Measurements from ENCODE around the gene CD74.

CD74 gene

DNA sequence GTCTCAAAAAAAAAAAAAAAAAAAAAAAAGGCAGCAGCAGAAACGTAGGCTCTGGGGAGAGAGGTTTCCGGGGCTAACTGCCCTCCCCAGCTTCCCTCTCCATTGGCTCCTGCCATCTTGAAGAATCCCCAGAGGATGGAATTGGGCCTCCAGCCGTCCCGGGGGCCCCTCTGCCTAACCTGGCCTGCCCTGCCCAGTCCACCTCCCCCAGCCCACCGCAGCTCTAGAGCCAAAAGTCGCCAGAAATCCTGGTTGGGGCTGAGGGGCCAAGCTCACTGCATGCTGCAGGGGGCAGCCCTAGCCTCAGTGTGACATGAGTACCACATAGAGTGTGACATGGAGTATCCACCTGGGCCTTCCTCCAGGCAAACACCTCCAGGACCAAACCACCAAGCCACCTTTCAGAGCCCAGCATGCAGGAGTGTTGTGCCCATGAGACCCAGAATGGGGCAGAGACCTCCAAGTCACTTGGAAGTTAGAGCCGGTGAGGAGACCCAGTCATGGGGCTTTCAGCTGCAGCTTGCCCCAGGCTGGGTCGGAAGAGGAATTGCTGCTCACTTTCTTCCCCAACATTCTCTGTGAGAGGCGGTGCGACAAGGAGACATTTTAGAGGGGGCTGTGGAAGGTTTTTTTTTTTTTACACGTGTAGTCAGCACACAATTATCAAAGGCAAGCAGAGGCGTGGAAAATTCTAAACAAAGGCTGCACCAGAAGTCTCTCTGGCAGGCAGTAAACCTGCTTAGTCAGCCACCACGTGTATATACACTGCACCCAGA, 17.6 kb downstream of the CD74 start:
- TF ChIP-seq, protein P1, sequence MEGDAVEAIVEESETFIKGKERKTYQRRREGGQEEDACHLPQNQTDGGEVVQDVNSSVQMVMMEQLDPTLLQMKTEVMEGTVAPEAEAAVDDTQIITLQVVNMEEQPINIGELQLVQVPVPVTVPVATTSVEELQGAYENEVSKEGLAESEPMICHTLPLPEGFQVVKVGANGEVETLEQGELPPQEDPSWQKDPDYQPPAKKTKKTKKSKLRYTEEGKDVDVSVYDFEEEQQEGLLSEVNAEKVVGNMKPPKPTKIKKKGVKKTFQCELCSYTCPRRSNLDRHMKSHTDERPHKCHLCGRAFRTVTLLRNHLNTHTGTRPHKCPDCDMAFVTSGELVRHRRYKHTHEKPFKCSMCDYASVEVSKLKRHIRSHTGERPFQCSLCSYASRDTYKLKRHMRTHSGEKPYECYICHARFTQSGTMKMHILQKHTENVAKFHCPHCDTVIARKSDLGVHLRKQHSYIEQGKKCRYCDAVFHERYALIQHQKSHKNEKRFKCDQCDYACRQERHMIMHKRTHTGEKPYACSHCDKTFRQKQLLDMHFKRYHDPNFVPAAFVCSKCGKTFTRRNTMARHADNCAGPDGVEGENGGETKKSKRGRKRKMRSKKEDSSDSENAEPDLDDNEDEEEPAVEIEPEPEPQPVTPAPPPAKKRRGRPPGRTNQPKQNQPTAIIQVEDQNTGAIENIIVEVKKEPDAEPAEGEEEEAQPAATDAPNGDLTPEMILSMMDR (conservative IDR thresholded peaks at IDR 0.05; ENCODE audit: low read length) = no peak
- no peak for DNase-seq (ENCODE audit: low read depth)
- H3K4me3 ChIP-seq (ENCODE audit: low read length) = no peak overlapping the region

DNA sequence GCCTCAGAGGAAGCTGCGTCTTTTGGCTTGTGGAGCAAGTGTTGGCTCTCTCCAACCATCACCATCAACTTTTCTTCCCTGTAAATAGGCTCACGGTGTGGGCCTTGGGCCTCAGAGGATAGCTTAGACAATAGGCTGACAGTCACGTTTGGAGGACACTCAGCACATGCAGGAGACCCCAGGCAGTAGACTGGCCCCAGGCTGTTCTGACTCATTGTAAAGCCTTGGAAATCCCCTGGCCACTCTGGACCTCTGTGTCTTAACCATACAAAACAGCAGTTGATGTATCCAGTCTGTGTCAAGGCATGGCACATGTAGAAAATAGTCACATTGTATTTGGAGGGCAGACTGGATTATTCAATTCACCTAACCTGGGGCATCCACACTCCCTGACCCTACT, 18.6 kb downstream of the CD74 start:
- H3K4me3 ChIP-seq (ENCODE audit: low read length) = no peak overlapping the region
- no peak for DNase-seq (ENCODE audit: low read depth)
- TF ChIP-seq, protein P1 (conservative IDR thresholded peaks at IDR 0.05; ENCODE audit: low read length) = no peak

DNA sequence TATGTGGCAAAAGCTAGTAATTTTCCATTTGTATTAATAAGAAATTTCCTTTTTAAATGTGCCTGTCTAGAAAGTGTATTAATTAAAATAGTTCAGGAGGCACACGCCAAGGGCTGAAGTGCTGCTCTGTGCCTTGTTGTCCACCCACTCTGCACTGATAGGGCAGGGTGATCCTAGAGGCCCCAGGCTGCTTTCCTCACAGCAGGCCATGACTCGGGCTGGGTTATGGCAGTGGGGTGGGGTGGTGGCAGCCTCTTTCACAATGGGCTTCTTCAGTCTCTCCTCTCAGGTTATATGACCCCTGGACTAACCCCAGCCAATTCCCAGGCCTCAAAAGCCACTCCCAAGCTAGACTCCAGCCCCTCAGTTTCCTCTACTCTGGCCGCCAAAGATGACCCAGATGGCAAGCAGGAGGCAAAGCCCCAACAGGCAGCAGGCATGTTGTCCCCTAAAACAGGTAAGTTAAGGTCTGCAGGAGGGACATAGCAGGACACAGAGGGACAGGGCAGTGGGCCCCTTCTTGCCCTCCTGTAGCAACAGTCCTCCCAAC, 19.5 kb downstream of the CD74 start:
- TF ChIP-seq, protein P1 (conservative IDR thresholded peaks at IDR 0.05; ENCODE audit: low read length) = no peak
- no peak overlapping the region for H3K4me3 ChIP-seq (ENCODE audit: low read length)
- DNase-seq (ENCODE audit: low read depth) = no peak

DNA sequence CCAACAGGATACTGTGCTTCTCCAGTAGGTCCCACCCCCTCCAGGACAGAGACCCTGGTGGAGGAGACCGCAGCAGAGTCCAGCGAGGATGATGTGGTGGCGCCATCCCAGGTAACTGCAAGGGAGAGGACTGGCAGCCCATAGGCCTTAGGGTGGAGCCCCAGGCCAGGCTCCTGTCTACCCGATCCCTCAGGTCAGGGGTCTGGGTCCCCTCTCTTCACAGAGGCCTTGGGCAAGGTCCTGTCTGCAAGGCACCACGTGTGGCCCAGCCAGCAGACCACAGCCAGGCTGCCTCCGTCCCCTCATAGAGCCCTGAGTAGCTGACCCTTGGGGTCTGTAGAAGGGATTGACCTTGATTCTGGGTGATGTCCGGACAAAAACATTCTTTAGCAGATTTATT, 20.0 kb downstream of the CD74 start:
- DNase-seq (ENCODE audit: low read depth) = no peak
- TF ChIP-seq, protein P1 (conservative IDR thresholded peaks at IDR 0.05; ENCODE audit: low read length) = no peak
- no peak overlapping the region for H3K4me3 ChIP-seq (ENCODE audit: low read length)

DNA sequence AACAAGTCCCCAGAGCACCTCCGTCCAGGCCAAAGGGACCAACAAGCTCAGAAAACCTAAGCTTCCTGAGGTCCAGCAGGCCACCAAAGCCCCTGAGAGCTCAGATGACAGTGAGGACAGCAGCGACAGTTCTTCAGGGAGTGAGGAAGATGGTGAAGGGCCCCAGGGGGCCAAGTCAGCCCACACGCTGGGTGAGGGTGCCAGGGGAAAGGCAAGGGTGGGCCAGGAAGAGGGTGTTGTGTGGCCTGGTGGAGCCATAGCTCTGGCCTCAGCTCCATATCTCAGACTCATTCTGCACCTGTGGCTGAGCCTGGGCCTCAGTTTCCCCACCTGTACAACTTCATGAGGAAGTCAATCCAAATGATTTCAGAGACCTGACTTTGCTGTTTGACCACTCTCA, 20.7 kb downstream of the CD74 start:
- TF ChIP-seq, protein P1 (conservative IDR thresholded peaks at IDR 0.05; ENCODE audit: low read length) = no peak
- H3K4me3 ChIP-seq (ENCODE audit: low read length) = no peak overlapping the region
- no peak for DNase-seq (ENCODE audit: low read depth)

DNA sequence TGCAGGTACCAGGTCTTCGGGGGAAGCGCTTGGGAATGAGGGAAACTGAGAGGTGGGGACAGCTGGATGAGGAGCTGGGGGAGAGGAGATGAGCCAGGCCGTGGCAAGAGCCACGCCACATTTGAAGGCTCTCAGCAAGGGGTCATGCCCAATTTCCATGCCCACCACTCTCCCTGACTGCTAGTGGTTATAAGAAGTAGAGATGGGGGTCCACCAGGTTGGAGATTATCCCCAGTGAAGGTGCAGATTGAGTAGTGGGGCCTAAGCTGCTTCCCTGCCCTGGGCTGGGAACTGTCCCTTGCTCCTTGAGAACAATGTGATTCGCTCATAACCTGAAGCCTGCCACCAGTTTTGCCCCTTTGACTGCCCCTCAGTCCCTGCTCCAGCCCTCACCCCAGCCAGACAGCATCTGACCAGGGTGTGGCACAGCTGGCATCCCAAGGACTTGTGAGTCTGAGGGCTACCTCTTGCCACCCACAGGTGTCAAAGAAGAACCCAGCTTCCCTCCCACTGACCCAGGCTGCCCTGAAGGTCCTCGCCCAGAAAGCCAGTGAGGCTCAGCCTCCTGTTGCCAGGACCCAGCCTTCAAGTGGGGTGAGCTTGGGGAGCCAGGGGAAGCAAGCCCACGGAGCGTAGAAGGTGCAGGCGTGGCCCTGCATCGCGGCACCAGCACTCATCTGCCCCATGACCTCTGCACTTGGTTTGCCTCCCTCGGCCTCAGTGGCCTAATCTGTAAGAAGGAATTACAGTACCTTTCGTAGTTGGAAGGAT, 21.5 kb downstream of the CD74 start:
- no peak for DNase-seq (ENCODE audit: low read depth)
- H3K4me3 ChIP-seq (ENCODE audit: low read length) = no peak overlapping the region
- TF ChIP-seq, protein P1 (conservative IDR thresholded peaks at IDR 0.05; ENCODE audit: low read length) = no peak

All from AG10803 (cell line).